Renal cortex interstitium (tissue), 11 donors: ENCODE data around the gene CNOT4. TPM values are rescaled to one million over a fixed set of nuclear protein-coding genes. Genes with fewer than 3 reads are reported as not detected.
"Not testable (repeated sequence)": the region's sequence is repeated elsewhere in the genome, so short reads cannot be mapped to it uniquely, and the experiment has no call there.

Source experiments
- DNase-seq, 11 donors: peaks; one replicate each; pipeline ENCODE4 v3.0.0-alpha.2; 2013; ENCODE audit warnings: low read depth in 9 of 11, low spot score in 4 of 11; ENCODE audit errors: extremely low read depth in 1 of 11
- polyA plus RNA-seq, 3 donors: library from polyadenylated mRNA; unstranded; fragments of 120-200 nt; gene quantifications; one replicate each; pipeline ENCODE4 v1.2.1, GENCODE V29; 2013; ENCODE audit not compliant: insufficient read length in 3 of 3

CNOT4 gene
- polyA plus RNA-seq, 3 donors, result 32.1 to 34.6 (median 33.2) TPM

DNA sequence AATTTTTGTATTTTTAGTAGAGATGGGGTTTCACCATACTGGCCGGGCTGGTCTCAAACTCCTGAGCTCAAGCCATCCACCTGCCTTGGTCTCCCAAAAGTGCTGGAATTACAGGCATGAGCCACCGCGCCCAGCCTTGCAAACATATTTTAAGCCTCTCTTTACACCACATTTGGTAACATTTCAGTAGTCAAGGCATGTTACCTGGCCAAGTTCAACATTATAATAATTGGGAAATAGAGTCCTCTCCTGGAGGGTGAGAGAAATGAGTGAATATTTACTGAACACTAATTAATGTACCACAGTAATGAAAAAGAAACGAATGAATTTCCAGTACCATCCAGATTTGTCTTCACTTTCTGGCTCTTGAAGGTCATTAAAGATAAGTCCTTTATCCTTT, 10.0 kb upstream of the CNOT4 start:
- no peak for DNase-seq

DNA sequence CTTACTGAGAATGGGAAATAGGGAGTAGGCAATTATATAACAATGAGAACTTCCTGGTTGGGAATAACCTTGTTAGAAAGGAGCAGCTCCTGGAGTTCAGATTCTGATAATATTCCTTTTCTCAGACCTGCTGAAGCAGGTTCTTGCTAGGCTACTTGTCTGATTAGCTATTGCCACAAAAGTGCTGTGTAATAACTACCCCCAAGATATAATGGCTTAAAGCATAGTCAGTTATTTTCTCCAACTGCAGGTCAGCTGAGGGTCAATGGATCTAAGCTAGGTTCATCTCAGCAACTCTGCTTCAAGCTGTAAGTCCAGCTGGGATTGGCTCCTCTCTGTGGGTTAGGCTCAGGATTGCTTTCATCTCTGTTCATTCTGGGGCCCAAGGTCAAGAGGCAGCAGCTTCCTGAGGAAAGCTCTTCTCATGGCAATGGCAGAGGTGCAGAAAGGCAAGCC, 9.4 kb upstream of the CNOT4 start:
- DNase-seq, result no peak

DNA sequence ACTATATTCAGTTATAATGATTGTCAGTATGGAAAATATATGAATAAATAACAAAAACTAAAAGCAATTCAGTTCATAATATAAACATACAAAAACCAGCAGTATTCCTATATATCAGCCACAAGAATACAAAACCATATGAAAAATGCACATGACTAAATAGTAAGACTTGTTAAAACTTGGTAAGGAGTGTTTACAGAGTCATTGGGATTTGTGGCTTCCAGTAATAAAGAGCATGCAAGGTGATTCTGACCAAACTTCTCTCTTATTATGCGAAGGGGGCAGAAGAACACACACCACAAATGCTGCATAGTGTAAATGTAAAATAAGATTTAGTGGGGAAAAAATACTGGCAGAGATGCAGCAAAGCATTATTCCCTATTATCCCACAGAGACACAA, 8.8 kb upstream of the CNOT4 start:
- no peak for DNase-seq

GRCh38 chr7:135517060-135517459, 7.2 kb upstream of the CNOT4 start:
- DNase-seq, result no peak

DNA sequence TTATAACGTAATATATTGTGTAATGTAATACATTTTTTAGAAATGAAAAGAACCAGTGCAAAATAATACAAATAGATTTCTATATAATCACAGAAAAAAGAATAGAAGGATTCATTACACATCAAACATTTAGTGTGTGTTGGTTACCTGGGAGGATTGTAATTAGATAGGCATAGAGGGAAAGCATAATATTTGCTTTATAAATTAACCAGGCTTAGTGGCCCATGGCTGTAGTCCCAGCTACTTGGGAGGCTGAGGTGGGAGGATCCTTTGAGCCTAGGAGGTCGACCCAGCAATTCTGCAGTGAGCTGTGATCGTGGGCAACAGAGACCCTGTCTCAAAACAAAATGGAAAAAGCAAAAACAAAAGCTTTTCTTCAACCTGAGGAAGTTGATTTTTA, 5.0 kb upstream of the CNOT4 start:
- DNase-seq, result no peak

DNA sequence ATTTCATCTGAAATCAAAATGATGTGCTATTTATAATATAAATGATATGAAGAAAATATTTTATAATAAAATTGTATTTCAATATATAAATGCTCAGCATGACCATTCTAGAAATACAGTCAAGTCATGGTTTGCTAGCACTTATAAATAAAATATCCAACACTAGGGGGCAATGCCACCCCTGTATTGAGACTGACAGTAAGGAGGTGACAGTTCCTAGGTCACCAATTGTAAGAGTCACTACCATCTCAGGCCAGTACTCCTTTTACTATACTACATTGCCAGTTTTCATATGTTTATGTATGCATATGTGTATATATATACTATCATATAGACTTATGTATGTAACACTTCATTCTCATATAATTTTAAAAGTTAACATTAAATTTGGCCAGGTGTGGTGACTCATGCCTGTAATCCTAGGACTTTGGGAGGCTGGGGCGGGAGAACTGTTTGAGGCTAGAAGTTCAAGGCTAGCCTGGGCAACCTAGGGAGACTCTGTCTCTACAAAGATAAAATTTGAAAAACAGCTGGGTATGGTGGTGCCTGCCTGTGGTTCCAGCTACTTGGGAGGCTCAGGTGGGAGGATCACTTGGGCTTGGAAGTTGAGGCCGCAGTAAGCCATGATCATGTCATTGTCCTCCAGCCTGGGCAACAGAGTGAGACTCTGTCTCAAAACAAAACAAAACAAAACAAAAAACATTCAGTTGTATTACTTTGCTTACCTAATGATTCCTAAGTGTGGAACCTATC, 2.4 kb upstream of the CNOT4 start:
- DNase-seq, result peak in 5 of 11 donors; percentile 4 to 39 (median 20)

GRCh38 chr7:135510592-135511183, 786 bp upstream of the CNOT4 start:
- peak in 4 of 11 donors; percentile 5 to 14 (median 9) for DNase-seq

GRCh38 chr7:135509589-135509838, 388 bp downstream of the CNOT4 start:
- peak in 1 of 11 donors; percentile 43 for DNase-seq

GRCh38 chr7:135508883-135509588, 866 bp downstream of the CNOT4 start:
- peak in 8 of 11 donors; percentile 16 to 38 (median 25) for DNase-seq

DNA sequence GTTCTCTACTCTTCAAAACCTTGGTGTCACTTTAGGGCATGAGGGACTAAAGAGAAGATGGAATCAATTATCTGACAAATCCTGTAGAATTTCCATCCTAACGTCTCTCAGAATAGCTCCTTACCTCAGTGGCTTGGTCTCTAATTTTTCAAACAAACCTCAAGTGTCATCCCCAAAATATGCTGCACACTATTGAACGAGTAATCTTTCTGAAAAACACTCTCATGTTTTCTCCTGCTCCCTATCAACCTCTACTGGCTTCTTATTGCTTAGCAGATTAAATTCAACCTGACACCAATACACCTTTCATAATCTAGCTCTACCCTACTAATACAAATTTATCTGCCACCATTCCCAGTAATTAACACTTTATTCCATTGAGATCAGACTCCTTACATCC, 8.5 kb downstream of the CNOT4 start:
- DNase-seq, result no peak

- DNase-seq, result no peak
These were observed 10.1 kb downstream of the CNOT4 start for GRCh38 chr7:135499818-135500217.

GRCh38 chr7:135497161-135497560, 12.7 kb downstream of the CNOT4 start:
- DNase-seq, result not testable (repeated sequence)

GRCh38 chr7:135493362-135493761, 16.5 kb downstream of the CNOT4 start:
- no peak for DNase-seq

- no peak for DNase-seq
These were observed 17.8 kb downstream of the CNOT4 start for GRCh38 chr7:135492151-135492550.

GRCh38 chr7:135490783-135491182, 19.1 kb downstream of the CNOT4 start:
- DNase-seq, result no peak

DNA sequence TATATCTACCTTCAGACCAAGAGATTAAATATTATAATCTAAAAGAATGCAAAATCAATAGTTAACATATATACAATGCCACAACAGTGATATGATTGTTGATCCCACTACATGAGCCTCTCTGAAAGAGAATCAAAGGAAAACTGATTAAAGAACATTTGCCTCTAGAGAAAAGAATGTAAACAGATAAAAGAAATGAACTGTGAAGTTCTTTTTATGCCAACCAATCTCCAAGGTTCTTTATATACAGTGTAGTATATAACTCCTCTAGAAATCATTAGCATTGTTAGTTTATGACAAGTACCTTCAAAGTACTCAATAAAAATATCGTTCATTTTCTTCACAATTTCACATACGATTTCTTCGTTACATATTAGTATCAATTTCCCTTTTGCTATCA, 20.1 kb downstream of the CNOT4 start:
- DNase-seq, result no peak

GRCh38 chr7:135486261-135486920, 23.5 kb downstream of the CNOT4 start:
- DNase-seq, result no peak

DNA sequence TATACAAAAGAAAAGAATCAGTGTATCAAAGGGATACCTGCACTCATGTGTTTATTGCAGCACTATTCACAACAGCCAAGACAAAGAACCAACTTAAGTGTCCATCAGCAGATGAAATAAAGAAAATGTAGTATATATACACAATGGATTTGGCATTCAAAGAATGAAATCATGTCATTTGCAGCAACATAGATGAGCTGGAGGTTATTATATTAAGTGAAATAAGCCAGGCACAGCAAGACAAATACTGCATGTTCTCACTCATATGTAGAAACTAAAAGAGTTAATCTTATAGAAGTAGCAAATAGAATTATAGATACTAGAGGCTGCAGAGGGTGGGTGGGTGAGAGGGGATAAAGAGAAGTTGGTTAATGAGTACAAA, 28.3 kb downstream of the CNOT4 start:
- DNase-seq, result no peak

GRCh38 chr7:135480966-135481597, 28.8 kb downstream of the CNOT4 start:
- no peak for DNase-seq

DNA sequence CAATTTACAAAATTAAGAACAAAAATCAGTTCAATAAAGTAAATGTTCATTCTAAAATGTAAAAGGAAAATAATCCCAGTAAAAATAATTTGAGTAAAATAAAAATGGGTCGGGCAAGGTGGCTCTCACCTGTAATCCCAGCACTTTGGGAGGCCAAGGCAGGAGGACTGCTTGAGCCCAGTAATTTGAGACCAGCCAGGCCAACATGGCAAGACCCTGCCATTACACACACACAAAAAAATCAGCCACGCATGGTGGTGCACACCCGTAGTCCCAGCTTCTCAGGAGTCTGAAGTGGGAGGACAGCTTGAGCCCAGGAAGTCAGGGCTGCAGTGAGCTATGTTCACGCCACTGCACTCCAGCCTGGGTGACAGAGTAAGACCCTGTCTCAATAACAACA, 34.4 kb downstream of the CNOT4 start:
- DNase-seq, result no peak
